Fibroblast of skin of right quadriceps (primary cell): ENCODE results near the gene NOTCH3.

Experiments
- DNase-seq: peaks from one replicate; pipeline ENCODE4 v3.0.0-alpha.2; 2013

The NOTCH3 gene

DNA sequence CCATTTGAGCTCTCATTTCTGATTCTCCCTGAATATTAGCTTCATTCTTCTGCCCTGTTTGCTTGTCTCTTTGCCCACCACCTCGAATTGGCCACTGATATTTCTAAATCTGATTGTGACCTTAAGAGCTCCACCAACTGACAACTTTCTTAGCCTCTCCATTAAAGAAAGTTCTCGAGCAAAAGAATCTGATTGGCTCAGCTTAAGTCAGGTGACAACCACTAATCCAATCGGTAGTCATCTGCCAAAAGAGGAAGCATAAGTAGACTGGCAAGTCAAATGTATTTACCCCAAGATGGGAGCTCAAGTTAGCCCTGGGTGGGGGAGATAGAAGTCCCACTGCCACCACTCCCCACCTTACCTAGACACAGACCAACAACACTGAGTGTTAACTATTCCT lies 41.5 kb downstream of the NOTCH3 start:
- peak; percentile 12 for DNase-seq

DNA sequence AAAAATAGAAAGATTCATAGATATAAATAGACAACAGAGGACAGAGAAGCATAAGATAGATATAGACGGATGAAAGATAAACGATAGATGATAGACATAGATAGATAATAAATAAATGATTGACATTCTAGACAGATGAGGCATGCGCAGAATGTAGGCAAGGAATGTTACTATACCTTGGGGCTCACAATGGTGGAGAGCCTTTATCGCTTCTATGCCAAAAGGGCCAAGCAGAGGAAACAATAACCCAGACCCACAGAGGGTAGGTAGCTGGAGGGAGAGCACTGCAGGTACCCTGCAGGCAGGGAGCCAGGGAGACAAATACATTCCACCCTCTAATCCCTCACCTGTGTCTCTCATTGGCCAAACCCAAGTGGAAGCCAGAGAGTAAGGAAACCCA lies 44.4 kb downstream of the NOTCH3 start:
- no peak for DNase-seq

DNA sequence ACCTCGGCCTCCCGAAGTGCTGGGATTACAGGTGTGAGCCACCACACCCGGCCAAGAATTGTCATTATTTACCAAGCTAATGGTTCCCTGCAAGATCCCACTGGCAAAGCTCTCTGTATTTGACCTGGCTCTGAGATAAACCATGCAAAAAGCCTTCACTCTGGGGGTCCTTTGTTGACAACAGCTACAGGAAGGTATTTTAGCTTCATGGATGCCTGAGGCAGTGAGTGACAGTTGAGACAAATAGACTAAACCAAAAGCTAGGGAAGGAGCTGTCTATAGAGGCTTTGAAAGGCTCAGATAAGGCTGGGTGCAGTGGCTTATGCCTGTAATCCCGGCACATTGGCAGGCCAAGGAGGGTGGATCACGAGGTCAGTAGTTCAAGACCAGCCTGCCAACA lies 45.5 kb downstream of the NOTCH3 start:
- no peak for DNase-seq

DNA sequence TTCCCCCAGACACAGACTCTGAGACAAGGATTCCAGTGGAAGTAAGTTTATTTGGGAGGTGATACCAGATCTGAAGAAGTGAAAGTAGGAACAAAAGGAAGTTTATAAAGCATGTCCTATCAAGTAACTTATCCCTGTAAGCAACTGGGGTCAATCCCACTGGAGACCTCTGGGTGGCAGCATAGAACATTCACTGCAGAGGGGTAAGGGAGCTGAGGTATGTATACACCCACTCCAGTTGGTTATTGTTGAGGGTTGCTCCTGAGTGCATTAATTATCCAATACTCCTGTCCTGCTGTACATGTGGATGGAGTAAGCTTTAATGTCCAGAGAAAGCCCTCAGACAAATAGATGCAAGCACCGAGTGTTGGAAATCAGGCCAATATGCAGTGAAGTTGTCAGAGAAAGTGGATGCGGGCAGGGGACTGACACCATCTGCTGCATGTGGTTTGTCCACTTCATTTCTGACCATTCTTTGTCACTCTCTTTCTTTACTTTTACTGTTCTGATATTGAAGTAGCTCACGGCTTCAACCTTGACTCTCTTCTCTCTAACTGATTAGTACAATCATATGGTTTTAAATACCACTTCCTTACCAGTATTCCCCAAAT lies 46.7 kb downstream of the NOTCH3 start:
- peak; percentile 28 for DNase-seq

DNA sequence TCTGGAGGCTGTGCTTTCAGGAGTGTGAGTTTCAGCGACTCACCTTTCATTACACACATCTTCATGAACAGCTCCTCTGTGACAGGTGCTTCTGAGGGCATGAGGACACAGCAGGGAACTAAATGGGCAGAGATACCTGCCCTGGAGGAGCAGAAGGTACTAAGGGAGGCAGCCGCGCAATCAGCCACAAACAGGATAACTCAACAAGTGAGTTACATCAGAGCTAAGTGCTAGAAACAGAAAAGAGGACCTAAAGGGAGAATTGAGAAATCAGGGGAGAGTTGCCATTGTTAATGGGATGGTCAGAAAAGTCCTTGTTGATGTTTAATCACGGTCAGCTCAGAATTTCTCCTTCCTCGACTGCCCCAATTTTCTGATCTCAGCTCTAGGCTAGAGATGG lies 51.1 kb downstream of the NOTCH3 start:
- no peak for DNase-seq

DNA sequence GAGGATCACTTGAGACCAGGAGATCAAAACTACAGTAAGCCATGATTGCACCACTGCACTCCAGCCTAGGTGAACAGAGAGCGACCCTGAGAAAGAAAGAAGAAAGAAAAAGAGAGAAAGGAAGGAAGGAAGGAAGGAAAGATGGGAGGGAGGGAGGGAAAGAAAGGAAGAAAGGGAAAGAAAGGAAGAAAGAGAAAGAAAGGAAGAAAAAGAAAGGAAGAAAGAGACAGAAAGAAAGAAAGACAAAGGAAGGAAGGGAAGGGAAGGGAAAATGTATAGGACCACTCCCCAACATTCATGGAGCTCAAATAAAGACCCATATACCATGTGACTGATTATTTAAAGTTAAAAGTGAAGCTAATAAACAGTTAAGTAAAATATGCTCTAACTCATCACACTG lies 53.7 kb downstream of the NOTCH3 start:
- DNase-seq = no peak

DNA sequence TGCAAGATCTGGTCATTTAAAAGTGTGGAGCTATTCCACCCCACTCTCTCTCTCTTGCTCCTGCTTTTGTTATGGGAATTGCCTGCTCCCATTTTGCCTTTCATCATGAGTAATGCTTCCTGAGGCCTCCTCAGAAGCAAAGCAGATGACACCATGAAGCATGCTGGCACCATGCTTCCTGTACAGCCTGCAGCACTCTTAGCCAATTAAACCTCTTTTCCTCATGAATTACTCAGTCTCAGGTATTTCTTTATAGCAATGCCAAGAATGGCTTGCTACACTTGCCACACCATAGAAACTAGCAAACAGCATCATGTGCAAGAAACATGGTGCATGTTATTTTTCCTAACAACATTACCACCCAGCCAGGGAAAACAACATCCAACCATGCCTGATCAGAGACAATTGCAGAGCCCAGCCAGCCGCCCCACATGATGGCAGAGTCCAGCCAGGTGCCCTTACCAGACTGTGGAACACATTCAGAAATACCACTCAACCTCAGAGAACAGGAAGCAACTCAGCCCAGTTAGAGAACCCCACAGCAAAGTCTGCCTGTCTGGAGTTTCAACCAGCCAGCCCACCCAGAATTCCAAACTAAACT lies 56.6 kb downstream of the NOTCH3 start:
- DNase-seq = no peak

DNA sequence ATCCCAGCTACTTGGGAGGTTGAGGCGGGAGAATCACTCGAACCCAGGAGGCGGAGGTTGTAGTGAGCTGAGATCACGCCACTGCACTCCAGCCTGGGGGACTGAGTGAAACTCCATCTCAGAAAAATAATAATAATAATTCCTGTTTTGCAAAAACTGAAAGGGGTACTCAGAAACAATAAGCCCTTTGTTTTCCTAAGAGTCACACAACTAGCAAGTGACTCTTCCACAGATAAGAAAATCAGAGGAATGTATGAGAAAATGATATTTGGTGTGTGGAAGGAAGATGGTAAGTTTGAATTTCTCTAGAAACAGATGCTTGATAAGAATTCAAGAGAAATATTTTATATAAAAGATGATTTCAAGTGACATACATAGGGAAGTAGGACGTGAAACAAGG lies 58.5 kb downstream of the NOTCH3 start:
- DNase-seq = no peak

DNA sequence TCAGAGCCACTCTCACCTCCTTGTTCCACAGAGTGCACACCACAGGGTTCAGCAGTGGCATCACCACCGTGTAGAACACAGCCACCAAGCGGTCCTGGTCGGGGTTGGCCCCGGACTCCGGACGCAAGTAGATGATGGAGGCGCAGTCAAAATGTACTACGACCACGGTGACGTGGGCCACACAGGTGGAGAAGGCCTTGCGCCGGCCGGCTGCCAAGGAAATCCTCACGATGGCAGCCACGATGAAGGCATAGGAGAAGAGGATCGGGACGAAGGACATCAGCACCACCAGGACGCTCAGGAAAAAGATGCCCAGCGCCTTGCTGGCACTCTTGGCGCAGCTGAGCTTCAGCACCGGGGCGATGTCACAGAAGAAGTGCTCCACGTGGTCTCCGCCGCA lies 59.7 kb downstream of the NOTCH3 start:
- DNase-seq = no peak

DNA sequence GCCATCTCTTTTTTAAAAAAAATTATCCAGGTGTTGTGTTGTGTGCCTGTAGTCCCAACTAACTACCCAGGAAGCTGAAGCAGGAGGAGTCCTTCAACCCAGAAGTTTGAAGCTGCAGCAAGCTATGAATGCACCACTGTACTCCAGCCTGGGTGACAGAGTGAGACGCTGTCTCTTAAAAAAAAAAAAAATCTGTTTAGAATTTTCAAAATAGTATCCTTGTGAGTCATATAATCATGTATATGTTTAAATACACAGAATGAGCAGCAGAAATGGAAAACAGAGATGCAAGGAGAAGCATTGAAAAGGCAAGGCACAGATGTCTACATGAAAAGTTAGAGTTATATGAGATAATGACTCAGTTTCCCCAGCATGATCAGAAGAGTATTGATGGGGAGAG lies 62.4 kb downstream of the NOTCH3 start:
- peak; percentile 24 for DNase-seq

DNA sequence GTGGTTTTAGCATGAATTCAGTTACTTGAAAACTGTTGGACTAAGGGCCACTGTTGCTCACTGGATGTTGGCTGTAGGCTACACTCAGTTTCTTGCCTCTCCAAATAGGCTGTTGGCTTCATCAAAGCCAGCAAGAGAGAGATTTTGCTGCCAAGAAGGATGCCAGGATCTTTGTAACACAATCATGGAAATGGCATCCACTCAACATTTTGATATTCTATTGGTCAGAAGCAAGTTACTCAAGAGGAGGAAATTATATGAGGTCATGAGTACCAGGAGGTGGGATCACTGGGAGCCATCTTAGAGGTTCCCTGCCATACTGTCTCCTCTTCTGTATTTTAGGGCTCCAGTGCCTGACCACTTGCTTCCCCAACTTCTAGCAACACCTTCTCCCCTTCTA lies 63.0 kb downstream of the NOTCH3 start:
- DNase-seq = no peak

DNA sequence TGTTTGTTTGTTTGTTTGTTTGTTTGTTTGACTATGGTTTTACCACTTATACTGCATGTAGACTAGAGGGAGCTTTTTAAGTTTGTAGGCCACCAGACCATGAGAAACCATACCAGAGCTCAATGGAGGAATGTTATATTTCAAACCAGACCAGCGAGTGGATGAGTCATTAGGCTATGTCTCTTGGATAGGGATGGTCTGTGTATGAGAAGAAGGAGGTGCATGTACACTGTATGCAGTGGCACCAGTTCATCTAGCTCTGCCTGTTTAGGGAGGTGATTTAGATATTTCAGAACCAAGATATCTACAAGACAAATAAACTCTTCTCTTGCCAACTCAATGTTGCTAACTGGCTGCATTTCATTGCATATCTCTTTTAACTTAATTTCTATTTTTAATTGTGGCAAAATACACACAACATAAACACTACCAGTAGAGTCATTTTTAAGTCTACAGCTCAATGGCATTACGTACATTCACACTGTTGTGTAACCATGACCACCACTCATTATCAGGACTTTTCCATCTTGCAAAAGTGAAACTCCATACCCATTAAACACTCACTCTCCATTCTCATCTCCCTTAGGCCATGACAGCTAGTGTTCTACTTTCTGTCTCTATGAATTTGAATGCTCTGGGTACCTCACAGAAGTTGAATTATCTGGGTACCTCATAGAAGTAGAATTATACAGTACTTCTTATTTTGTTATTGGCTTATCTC lies 64.4 kb downstream of the NOTCH3 start:
- DNase-seq = peak; percentile 22

DNA sequence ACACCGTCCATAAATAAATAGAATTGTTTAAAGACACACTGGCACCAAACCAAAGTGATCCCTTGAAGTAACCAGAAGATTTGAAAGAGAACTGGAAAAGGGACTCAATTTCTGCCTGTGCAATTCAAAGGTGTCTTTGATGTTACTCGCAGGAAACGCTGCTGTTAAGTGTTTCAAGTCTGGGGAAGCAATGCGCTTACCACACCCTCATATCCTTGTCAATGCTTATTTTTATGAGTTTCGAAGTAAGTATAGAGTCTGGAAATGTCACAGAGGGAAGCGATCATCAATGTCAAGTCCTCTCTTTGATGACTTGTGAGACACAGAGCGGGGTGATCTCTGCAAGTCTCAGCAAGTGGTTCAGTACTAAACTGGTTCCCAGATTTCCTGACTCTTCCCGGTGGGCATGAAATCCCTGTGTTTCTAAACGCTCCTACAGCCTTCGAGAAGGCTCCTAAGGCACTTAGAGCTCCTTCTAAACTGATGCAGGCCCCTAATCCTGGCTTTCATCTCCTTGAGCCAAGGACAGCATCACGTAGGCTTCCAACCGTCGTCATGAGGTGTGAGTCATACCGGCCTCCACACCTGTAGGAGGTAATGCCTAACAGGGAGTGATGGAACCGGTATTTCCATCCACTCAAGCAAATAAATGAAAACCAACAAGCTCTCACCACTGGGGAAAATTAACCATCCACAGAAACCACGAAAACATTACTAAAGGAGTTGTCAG lies 70.8 kb downstream of the NOTCH3 start:
- no peak for DNase-seq

DNA sequence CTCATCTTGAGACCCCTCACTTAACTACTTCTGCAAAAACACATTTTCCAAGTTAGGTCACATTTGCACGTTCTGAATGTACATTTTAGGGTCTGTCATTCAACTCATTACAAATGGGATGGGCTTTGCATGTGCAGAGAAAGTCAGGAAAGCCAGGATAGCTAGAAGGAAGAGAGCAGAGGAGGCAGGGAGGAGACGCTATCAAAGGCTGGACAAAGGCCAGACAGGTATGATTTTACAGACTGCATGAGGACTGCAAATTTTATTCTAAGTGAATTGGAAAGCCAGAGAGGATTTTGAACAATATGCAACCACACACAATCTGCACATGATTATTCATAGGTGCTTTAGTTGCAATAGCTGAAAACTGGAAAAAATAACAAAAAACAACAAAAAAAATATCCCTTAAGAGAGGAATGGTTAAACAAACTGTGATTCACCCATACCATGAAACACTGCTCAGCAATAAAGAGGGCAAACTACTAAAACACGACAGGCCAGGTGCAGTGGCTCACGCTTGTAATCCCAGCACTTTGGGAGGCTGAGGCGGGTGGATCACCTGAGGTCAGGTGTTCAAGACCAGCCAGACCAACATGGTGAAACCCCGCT lies 72.5 kb downstream of the NOTCH3 start:
- DNase-seq = no peak

DNA sequence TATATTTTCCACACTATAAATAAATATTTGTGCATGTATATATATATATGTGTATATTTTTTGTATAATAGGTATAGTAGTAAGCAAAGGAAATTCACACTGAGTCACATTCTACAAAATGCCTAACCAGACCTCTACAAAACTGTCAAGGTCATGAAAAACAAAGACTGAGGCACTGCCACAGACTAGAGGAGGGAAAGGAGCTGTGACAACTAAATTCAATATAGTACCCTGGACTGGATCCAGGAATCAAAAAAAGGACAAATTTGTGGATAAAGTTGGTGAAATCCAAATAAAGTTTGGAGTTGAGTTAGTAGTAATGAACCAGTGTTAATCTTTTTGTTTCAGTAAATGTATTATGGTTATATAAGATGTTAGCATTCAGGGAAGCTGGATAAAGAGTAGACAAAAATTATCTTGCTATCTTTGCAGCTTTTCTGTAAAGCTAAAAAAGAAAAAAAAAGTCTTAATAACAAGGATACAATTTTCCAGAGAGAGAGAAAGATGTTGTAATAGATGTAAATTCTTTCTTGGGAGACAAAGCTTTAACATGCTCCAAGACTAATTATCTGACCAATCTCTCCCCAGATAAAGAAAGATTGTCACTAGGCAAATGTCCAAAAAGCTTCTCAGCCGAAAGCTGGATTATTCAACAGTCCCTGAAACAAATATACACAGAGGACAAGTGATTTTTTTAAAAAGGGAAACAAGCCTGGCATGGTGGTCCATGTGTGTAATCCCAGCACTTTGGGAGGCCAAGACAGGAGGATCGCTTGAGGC lies 74.5 kb downstream of the NOTCH3 start:
- no peak for DNase-seq

DNA sequence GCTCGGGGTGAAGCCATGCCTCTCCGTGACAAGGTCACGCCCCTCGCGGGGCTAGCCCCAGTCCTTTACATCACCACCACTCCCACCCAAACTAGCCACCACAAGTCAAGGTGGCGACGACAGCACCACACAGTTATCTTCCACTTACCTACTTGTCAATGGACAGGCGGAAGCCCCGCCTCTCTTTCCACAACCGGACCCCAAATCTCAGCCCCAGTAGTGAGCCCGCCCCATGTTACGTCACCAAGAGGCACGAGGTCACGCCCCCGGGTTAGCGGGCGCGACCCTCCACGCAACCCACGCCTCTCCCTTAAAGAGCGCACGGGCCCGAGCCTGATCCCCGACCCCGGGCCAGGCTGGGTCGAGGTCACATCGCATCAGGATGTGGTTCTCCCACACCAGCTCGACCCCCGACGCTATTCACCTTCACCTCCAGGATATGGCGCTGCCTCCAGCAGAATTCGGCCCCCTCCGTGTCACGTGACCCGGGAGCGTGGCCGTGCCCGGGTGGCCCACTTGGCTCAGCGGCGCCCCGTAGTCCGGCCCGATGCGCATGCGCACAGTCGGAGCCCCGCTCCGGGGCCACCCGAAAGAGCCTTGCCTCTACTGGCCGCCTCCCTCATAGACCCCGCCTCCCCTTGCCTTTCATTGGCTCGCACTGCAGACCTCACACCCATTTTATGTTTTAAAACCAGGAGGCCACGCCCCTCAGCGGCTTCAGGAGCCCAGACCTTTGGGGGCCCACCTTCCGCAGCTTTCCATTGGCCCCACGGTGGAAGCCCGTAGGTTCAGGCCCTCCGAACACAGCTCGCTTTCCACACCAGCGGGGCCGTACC lies 75.3 kb downstream of the NOTCH3 start:
- DNase-seq = peak; percentile 98

DNA sequence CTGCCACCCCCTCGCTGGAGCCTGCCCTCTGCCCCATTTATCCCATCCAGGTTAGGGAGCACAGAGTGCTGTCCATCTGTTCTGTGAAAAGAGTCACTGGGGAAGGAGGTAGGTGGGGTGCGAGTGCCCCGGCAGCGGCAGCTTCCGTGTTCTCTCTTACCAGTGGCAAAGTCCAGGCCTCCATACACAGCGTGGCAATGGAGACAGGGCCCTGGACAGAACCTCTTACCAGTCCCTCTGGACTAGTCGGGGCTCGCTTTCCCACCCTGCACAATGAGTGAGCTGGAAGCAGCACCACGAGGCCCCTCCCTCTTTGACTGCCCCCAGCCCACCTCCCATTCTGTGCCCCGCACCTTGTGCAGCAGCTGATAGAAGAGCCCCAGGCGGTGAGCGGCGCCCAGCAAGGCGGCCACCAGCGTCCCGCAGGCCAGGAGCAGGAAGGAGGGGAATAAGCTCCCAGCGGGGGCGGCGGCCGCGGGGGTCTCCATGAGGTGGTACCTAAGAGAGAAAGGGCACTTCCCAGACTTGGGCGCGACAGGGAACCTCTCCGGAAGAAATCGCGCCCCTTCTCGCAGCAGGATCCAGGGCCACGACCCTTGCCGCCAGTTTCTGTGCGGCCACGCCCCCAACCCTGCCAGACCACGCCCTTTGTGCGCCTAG lies 76.1 kb downstream of the NOTCH3 start:
- DNase-seq = no peak

DNA sequence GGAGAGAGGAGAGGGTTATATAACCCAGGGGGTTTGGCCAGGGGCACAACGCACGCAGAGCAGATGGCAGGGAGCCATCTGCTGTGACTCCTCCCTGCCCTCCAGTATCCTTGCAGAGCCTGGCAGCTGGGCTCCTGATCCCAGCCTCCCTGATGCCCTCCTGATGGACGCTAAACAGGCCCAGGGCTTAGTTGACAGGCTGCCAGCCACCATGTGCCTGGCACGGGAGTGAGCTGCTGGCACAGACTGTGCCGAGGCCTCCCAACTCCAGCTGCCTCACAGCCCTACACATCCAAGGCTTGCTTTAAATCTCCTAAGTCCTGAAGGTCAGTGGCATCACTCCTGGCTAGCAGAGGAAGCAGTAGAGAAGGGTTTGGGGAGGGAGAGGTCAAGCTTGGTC lies 76.9 kb downstream of the NOTCH3 start:
- DNase-seq = no peak

DNA sequence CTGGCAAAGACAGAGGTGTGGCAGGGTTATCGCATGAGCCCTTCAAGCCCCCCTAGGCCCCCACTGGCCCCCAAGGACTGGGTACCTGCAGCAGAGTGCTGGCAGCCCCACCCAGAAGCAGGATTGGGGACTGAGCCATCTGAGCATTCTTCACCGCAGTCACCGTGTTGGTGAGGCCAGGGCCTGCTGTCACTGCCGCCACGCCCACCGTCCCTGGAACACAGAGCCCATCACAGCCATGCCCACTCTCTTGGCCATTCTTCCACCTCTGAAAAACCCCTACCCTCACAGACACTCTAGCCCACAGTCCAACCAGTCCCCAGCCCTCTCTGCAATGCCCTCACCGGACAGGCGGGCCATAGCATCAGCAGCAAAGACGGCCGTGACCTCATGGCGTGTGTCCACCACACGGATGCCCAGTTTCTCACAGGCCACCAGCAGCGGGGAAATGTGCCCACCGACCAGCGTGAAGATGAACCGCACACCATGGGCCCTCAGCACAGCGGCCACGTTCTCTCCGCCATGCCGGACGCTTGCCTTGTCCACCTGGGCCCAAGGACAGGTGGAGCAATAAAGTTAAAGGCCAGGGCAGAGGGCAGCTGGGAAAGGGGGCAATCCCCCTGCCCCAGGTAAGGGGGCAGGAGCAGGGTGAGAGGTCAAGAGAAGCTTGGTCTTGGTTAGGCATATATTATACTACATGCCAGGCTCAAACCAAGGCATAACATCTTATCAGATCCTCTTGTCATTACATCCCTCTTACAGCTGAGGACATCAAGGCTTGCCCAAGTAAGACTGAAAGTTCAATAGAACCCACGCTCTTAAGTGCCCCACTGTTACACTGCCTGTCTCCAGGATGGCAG lies 77.5 kb downstream of the NOTCH3 start:
- DNase-seq = no peak
